ENCODE data around the gene UBE2G1.
A peak's percentile ranks its signal among the peaks of the same experiment; 100 is the strongest.
"Not testable (repeated sequence)": the region's sequence is repeated elsewhere in the genome, so short reads cannot be mapped to it uniquely, and the experiment has no call there.

UBE2G1 gene

DNA sequence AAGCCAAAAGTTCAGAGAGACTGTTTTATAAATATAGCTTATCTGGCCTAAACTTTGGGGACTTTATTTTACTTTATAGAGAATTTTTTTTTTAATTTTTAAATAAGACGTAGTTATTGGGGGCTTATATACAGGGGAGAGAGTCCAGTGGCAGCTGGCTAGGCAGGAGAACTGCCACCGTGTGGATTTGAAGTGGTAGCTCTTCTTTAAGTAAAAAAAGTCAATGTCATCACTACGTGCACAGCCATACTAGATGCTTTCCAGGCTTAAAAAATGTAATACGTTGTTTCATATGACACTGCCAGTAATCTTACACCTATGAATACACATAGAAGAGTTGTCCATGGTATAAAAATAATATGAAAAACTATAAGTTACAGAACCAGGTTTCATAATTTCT, 70.8 kb downstream of the UBE2G1 start:
- no peak for DNase-seq

DNA sequence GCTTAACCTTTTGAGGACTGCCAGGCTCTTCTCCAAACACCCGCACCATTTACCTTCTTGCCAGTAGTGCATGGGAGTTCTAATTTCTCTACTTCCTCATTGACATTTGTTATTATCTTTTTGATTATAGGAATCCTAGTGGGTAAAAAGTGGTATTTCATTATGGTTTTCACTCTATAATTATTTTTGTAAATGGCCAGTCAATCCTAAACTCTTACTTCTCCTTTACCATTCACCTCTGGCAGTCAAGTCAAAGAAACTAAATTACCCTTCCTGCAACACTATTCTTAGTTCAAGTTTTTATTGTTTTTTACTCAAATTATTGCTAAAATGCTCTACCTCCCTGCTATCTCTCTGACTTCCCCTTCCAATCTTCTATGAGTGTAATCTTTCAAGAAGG, 72.9 kb downstream of the UBE2G1 start:
- no peak for DNase-seq

DNA sequence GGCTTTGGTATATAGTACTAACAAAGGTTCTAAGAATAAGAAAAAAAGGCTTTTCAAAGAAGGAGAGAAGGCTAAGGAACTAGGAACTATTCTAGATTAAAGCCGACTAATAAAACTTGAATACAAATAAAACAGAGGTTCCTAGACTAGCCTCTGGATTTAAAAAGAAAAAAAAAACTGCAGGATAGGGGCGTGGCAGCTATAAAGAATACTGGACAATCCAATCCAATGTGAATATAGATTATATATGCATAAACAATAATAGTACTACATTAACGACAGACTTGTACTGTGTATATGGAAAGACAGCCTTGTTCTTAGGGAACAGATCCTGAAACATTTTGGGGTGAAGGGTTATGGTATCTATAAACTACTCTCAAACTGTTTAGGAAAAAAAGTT, 78.8 kb downstream of the UBE2G1 start:
- DNase-seq: no peak

DNA sequence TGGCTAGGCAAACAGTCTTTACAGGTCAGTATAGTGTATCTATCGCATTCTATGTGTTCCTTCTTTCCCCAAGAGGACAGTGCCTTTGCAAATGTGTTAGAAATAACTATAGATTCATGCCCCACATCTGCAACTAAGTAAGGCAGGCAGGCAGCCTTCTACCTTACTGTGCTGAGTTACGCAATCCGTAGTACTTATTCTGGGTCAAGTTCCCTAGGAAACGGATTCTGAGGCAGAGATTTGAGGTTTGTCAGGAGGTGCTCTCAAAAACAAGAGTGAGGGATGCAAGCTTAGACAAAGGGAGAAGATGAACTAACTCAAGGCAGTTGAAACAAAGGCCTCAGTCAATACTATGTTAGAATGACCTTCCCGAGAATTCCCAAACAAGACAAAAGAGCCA, 90.0 kb downstream of the UBE2G1 start:
- DNase-seq: no peak

DNA sequence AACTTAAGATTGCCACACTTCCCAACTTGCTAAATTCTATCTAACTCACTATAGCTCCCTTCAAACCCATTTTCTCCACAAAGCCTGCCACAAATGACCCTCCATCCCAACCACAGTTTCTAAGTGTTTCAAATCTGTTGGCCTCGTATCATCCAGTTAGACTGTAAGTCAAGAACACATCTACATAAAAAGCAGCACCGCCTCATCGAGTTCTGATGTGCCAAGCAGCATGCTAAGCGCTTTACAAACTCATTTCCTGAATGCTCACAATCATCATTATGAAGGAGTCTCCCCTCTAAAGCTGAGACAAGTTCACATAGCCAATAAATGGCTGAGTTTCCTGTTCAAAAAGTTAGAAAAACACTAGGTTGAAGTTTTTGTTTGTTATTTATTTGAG, 93.5 kb downstream of the UBE2G1 start:
- no peak for DNase-seq

DNA sequence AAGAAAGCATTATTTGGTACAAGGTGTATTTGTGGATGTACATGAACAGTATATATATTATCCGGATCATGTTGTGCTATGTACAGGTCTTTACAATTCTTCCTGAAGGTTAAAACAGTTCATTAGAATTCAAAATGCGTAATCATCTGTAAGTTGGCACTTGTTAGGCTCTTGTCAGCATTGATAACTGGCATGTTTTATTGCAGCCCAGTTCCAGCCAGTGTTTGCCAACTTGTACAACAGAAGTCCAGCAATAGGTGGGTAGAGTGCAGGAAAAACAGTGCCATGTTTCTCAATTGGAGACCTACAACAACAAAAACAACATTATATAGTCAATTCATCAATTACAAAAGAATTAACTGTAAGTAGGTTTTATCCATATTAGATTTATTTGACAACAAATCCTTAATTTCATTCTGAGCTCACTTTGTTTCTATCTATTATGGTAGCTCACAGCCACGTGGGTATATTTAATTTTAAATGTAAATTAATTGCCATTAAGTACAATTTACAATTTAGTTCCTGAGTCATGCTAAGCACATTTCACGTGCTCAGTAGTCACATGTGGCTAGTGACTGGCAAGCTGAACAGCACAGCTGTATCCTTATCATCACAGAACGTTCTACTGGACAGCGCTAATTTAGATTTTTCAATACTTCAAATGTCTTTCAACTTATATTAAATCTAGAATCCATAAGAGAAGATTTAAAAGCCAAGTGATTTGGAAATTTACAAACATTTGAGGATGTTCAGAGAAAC, 94.1 kb downstream of the UBE2G1 start:
- DNase-seq: no peak

DNA sequence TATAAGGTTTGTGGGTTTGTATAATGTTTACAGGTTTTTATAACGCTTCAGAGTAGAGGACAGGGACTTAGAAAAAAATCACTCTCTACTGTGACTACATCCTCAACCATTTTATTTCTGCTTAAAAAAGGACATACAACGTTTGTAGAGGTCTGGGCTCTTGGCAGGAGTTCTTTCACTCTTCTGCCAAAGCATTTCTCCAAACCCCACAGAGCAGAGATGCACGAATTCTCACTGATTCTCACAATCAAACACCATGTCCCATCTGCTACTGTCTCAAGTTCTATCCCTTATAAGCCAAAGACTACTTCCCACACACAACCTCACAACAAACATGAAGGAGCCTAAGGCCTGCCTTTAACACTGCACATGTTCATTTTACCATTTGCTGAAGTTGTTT, 95.7 kb downstream of the UBE2G1 start:
- DNase-seq: no peak

DNA sequence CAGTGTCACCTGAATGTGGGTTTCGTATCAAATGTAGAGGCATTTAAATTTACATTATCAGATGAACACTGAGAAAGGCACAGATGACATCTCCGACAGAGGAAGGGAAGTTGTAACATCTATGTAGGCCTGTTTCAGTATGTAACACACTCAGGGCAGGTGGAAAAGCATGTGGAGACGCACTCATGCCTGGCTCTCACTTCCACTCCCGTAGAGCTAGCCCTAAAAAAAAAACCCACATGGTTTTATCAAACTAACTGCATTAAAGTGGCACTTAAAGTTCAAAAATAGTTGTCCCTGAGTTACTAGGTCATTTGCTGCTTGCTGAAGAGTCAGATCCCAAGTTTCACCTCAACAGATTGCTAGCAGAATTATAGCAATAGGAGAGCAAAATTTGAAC, 96.6 kb downstream of the UBE2G1 start:
- DNase-seq: no peak

DNA sequence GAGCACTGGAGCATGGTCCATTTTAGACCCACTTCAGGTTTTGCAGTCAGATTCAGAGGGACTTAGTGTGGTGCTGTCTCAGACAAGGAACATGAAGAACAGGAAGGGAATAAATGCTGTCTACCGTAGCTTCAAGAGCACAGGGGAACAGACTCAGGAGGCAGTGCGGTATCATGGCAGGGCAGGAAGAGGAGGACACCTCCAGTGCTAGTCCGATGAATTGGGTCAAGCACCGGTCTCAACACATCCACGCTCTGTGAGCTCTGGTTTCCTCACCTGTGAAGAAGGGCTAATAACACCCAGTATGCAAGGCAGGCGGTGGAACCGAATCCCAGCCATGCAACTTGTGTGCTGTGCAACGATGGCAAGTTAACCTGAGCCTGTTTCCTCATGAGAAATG, 99.1 kb downstream of the UBE2G1 start:
- DNase-seq: no peak

DNA sequence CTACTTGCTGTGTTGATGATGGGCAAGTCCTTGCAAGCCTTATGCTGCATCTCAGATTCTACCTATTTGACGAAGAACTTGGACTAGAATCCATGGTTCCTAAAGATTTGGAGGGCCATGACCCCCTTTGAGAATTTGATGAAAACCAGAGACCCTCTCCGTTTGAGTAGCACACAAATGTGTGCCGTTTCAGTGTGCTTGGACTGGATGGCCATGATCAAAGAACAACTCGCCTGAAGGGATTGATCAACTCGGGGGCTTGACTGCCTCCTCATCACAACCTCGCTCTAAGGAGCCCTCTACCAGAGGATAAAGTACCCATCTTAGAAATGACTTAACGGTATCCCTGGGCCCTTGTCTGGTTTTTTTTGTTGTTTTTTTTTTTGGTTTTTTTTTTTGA, 99.9 kb downstream of the UBE2G1 start:
- no peak for DNase-seq

DNA sequence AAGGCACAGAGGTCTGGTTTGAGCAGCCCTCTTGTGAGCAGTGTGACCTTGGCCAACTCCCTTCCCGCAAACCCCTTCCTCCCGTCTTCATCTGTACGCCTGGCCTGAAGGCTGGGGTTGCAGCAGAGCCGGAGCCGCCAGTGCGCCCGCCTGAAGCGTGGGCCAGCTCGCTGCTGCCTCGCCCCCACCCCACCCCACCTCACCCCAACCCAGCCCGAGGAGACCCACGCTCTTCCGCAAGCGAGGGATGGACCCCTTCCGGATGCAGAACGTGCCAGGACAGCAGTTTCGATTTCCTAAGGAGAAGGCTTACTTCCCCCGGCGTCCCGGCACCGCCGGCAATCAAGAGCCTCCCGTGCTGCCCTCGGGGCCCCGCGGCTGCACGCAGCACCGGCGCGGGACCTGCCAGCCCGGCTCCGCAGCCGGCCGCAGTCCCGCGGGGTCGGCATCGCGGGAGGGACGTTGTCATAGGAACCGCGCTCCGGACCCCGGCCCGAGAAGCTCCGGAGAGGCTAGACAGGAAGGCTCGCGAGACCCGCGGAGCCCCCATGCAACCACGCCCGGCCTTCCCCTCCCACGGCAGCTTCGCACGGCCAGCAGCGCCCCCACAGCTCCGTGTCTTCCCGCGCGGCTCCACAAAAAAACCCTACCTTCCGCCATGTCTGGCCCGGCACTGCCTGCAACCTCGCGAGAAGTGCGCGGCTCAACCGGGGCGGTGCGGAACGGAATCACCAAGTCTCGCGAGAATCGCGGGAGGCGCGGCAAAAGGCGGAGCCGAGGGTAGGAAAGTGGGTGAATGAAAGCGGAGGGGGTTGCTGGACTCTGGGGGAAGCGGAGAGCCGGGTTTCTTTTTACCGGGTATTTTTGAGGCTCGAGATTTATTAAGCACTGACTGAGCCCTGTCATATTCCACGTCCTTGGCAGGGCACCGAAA, 102.9 kb downstream of the UBE2G1 start, which contains the start of gene ANKFY1:
Gene ANKFY1 (minus strand): TSS at position 698 of the 934 bp plus-strand sequence. CDS start 38 bp downstream, at position 660.
- peak; percentile 83 for DNase-seq

DNA sequence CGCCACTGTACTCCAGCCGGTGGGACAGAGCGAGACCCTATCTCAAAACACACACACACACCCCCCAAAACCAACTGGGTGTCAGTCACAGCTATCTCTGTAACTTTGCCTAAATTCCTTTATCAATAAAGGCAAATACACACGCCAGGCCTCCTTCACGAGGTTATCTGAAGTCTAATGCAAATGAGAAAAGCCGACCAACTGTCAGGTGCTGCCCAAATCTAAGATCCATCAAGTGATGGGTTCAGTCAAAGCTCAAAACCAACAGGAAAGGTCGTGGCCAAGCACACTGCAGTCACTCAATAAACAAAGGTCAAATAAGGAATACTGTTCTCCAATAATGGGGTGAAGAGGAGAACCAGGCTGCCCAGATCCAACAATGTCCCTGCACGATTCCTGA, 103.8 kb downstream of the UBE2G1 start:
- DNase-seq: no peak

DNA sequence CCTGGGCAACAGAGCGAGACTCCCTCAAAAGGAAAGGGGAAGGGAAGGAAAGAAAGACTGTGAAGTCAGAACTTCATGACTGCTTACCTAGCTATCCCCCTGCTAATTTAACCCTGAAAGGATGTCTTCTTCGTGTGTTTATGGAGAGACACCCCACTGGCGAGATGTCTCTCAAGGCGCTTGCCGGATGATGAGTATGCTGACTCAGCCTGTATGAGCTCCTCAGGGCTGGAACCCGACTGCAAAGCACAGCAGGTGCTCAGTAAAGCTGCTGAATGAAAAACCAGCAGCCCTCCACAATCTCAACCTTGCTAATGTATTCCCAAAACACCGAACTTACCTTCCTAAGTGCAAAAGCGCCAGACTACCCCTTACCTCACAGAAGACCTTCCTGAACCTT, 105.0 kb downstream of the UBE2G1 start:
- DNase-seq: no peak

DNA sequence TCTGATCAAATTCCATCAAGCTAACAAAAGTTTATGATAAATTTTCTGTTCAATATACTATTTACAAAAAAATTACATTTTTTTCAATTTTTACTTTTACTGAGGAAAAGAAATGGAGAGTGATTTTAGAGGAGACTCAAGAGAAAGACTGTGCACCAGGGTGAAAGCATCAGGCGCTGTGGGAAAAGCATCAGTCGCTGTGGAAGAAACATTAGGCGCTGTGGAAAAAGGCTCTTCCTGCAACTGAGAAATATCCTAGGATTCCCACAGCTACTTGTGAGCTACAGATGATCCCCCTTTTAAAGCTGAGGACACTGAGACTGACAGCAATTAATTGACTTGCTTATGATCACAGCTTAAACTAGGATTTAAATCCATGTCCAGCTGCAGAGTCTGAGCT, 107.6 kb downstream of the UBE2G1 start:
- no peak for DNase-seq

DNA sequence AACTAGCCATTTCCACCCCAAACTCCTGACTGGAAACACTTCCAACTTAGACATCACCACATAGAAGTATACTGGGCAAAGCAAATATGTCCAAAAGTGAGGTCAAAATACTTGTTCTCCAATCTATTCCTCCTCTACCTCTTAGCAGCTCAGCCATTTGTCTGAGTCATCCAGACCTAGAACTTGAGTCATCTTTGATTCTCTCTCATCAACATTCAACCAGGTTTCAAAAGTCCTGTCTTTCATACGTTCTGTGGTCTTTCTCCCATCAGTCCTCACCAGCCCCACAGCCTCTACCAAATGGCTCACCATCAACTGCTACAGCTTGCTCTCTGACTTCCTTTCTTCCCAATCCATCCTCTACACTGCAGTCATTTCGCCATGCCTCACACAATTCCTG, 109.5 kb downstream of the UBE2G1 start:
- DNase-seq: no peak

DNA sequence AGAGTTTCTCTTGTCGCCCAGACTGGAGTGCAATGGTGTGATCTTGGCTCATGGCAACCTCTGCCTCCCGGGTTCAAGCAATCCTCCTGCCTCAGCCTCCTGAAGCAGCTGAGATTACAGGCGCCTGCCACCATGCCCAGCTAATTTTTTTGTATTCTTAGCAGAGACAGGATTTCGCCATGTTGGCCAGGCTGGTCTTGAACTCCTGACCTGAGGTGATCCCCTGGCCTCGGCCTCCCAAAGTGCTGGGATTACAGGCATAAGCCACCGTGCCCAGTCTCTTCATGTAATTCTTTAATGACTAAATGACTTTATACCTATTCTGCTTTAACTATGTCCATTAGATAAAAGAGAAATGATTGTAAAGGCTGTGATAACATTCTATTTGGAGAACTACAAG, 111.2 kb downstream of the UBE2G1 start:
- DNase-seq: not testable (repeated sequence)

DNA sequence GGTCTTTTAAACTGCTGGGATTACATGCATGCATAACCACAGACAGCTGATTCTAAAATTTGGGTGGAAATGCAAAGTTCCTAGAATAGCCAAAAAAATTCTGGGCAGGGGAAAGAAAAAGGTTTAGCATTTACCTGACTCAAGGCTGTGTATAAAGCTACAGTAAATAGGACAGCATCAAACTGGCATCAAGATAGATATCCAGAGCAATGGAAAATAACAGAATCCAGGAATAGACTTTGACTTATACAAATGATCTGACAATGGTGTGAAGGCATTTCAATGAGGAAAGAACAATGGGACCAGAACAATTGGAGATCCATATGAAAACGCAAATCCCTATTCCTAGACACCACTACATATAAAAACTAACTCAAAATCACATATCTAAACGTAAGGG, 115.6 kb downstream of the UBE2G1 start:
- DNase-seq: no peak

DNA sequence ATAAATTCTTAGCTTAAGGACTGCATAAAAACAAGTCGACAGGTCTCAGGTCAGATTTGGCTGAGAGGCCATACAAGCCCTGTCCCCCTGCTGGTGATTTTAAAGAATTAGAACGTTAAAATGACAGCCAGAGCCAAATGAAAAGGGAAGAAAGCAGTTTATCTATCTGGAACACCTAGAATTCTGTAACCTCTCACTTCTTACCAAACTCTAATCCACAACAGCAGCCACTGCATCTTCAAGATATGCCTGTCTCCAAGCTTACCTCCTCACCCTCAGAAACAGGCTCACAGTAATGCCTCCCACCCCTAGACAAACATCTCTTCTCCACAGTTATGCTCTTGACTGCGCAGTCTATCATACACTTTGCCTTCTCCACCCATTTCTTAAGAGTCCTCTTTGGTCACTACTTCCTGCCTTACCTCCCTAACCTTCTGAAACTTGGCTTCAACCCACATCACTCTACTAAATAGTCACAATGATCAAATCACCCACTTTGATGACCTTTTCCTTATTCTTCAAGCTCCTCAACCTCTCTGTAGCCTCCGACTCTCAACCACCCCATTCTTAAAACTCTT, 116.9 kb downstream of the UBE2G1 start:
- no peak for DNase-seq

DNA sequence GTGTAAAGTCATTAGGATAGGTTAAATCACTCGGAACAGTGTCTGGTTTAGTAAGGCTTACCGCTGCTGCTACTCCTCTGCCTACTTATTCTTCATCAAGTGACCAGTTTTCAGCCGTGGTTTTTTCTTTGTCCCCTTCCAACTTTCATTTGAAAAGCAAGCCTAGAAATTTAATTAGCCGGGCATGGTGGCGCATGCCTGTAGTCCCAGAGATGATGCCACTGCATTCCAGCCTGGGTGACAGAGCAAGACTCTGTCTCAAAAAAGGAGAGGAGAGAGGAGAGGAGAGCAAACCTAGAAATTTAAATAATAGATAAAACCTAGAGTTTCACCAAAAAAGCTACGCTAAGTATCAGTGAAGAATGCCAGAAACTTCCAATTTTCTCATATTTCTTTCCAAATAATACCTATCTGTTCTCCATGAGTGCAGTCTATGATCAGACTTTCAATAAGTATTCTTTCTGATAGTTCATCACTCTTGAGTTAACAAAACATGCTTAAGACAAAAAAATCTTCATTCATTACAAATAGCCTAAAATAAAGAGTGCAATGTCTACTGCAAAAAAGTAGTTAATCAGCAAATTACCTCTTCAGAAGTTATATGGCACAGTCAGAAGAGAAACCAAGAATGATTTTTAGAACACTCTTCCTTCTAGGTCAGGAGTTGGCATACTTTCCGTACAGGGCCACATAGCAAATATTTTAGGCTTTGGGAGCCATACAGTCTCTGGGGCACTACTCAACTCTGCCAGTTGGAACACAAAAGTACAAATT, 117.8 kb downstream of the UBE2G1 start:
- no peak for DNase-seq

DNA sequence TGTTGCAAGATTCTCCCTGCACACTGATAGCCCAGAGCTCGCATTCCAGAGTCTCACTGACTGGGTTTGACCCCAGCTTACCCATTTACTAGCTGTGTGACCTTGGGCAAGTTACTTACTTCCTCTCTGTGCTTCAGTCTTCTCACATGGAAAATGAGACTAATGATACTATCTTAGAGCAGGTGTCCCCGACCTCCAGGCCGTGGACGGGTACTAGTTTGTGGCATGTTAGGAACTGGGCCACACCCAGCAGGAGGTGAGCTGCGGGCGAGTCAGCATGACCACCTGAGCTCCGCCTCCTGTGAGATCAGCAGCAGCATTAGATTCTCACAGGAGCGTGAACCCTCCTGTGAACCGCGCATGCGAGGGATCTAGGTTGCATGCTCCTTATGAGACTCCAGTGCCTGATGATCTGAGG, 118.5 kb downstream of the UBE2G1 start:
- no peak for DNase-seq

DNA sequence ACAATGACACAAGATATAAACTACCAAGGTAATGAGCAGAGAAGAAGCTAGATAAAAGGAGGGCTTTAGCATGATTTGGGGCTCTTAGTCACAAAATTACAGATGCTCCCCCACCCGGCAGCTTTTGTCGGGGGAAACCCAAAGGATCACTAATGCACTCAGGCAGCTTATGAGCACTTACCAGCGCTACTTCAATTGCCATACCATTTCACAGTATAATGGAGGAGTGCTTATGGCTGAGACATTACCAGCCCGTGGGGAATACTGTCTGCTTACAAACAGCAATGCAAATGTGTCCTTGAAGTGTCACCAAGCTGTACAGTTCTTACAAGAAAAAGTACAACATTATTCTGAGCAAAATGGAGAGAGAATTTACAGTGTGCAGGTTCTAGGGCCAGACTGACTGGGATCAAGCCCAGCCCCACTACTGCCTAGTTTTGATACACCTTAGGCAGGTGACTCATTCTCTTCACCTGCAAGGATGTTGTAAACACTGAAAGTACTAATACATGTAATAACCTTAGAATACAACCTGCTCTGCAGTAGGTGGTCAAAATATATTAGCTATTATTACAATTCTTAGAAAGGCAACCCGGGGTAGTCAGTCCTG, 119.0 kb downstream of the UBE2G1 start:
- no peak for DNase-seq

DNA sequence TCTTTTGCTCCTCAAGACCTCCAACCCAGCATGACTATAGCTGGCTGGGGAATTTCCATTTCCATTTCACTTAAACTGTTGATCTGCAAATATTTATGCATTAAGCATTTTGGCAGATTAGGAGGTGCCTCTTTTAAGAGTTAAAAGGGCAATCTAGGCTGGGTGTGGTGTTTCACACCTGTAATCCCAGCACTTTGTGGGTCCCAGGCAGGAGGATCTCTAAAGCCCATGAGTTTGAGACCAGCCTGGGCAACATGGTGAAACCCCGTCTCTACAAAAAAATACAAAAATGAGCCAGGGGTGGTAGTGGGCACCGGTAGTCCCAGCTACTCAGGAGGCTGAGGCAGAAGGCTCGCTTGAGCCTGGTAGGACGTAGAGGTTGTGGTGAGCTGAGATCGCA, 119.8 kb downstream of the UBE2G1 start:
- no peak for DNase-seq

DNA sequence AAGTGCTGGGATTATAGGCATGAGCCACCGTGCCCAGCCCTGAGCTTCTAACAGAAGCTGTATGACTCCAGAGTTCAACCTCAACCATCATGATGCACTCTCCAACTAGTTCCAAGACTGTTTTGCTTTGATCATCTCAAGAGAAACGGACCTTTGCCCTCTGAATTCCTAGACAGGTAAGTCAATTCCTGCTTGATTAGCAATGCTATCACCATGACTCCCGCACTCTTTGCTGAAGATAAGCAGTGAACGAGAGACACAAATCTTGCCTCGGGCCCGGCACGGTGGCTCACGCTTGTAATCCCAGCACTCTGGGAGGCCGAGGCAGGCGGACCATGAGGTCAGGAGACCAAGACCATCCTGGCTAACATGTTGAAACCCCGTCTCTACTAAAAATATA, 124.9 kb downstream of the UBE2G1 start:
- DNase-seq: no peak
